GM12873 (cell line): ENCODE data around the gene LRRC7.

Experiments used
- CTCF ChIP-seq: IDR thresholded peaks from 2 replicates; pipeline ENCODE4 v1.5.1; 2012; ENCODE audit warnings: low read depth, mild to moderate bottlenecking, moderate library complexity, low read length, control low read depth; ENCODE audit not compliant: insufficient read depth; ENCODE audit errors: missing control alignments

Gene LRRC7

GRCh38 chr1:69568421-69569174, 876 bp downstream of the LRRC7 start:
- no peak for TF ChIP-seq CTCF

GRCh38 chr1:69569175-69569541, 1.4 kb downstream of the LRRC7 start:
- TF ChIP-seq CTCF: no peak

GRCh38 chr1:69569576-69570328, 2.0 kb downstream of the LRRC7 start:
- no peak for TF ChIP-seq CTCF

- no peak for TF ChIP-seq CTCF
Observed at GRCh38 chr1:69570356-69570755, 2.6 kb downstream of the LRRC7 start.

GRCh38 chr1:69572921-69573320, 5.2 kb downstream of the LRRC7 start:
- no peak for TF ChIP-seq CTCF

GRCh38 chr1:69573911-69574310, 6.2 kb downstream of the LRRC7 start:
- no peak for TF ChIP-seq CTCF

- no peak for TF ChIP-seq CTCF
Observed at GRCh38 chr1:69585666-69586065, 17.9 kb downstream of the LRRC7 start.
